HL-60 (cell line): Measurements from ENCODE around the gene COL25A1.

ENCODE experiments used
- CTCF ChIP-seq: IDR thresholded peaks from one replicate; pipeline ENCODE4 v1.5.1; 2011; ENCODE audit warnings: low read length, control low read depth, inconsistent platforms; ENCODE audit not compliant: insufficient read depth
- GABPA ChIP-seq: IDR thresholded peaks from 2 replicates; pipeline ENCODE4 v1.6.1; 2012; ENCODE audit warnings: low read depth
- REST ChIP-seq: IDR thresholded peaks from 2 replicates; pipeline ENCODE4 v1.6.1; 2012; ENCODE audit warnings: low read depth; ENCODE audit not compliant: insufficient replicate concordance

- TF ChIP-seq GABPA: no peak
- TF ChIP-seq CTCF: no peak
- TF ChIP-seq REST: no peak
Observed at GRCh38 chr4:109131559-109131958, 170.9 kb downstream of the COL25A1 start.
